ENCODE results near the gene SPATA16.
"Not testable (repeated sequence)": the region's sequence is repeated elsewhere in the genome, so short reads cannot be mapped to it uniquely, and the experiment has no call there.

Gene SPATA16

GRCh38 chr3:172903642-172904320, 237.3 kb downstream of the SPATA16 start:
- no peak overlapping the region for H3K4me3 ChIP-seq (ENCODE audit: low read depth, low read length)

- H3K4me3 ChIP-seq (ENCODE audit: low read depth, low read length): no peak overlapping the region
Measured at GRCh38 chr3:172892158-172892557, 248.9 kb downstream of the SPATA16 start.

- no peak overlapping the region for H3K4me3 ChIP-seq (ENCODE audit: low read depth, low read length)
Measured at GRCh38 chr3:172885704-172886103, 255.3 kb downstream of the SPATA16 start.

GRCh38 chr3:172882563-172882962, 258.5 kb downstream of the SPATA16 start:
- H3K4me3 ChIP-seq (ENCODE audit: low read depth, low read length): no peak overlapping the region

- not testable (repeated sequence) for H3K4me3 ChIP-seq (ENCODE audit: low read depth, low read length)
Measured at GRCh38 chr3:172879381-172879780, 261.7 kb downstream of the SPATA16 start.

GRCh38 chr3:172877011-172877410, 264.0 kb downstream of the SPATA16 start:
- no peak overlapping the region for H3K4me3 ChIP-seq (ENCODE audit: low read depth, low read length)

GRCh38 chr3:172876297-172876696, 264.7 kb downstream of the SPATA16 start:
- H3K4me3 ChIP-seq (ENCODE audit: low read depth, low read length): no peak overlapping the region

GRCh38 chr3:172875039-172875438, 266.0 kb downstream of the SPATA16 start:
- no peak overlapping the region for H3K4me3 ChIP-seq (ENCODE audit: low read depth, low read length)

GRCh38 chr3:172869784-172870518, 271.1 kb downstream of the SPATA16 start:
- H3K4me3 ChIP-seq (ENCODE audit: low read depth, low read length): no peak overlapping the region

GRCh38 chr3:172869368-172869771, 271.7 kb downstream of the SPATA16 start:
- no peak overlapping the region for H3K4me3 ChIP-seq (ENCODE audit: low read depth, low read length)

GRCh38 chr3:172868582-172869200, 272.3 kb downstream of the SPATA16 start:
- H3K4me3 ChIP-seq (ENCODE audit: low read depth, low read length): no peak overlapping the region

GRCh38 chr3:172866726-172867350, 274.2 kb downstream of the SPATA16 start:
- not testable (repeated sequence) for H3K4me3 ChIP-seq (ENCODE audit: low read depth, low read length)

GRCh38 chr3:172859041-172859440, 282.0 kb downstream of the SPATA16 start:
- H3K4me3 ChIP-seq (ENCODE audit: low read depth, low read length): no peak overlapping the region

- no peak overlapping the region for H3K4me3 ChIP-seq (ENCODE audit: low read depth, low read length)
Measured at GRCh38 chr3:172856795-172857742, 284.0 kb downstream of the SPATA16 start.

GRCh38 chr3:172855037-172855436, 286.0 kb downstream of the SPATA16 start:
- H3K4me3 ChIP-seq (ENCODE audit: low read depth, low read length): no peak overlapping the region

- no peak overlapping the region for H3K4me3 ChIP-seq (ENCODE audit: low read depth, low read length)
Measured at GRCh38 chr3:172853921-172854666, 286.9 kb downstream of the SPATA16 start.

GRCh38 chr3:172853005-172853404, 288.0 kb downstream of the SPATA16 start:
- no peak overlapping the region for H3K4me3 ChIP-seq (ENCODE audit: low read depth, low read length)

- no peak overlapping the region for H3K4me3 ChIP-seq (ENCODE audit: low read depth, low read length)
Measured at GRCh38 chr3:172848910-172849309, 292.1 kb downstream of the SPATA16 start.

- no peak overlapping the region for H3K4me3 ChIP-seq (ENCODE audit: low read depth, low read length)
Measured at GRCh38 chr3:172847292-172847691, 293.7 kb downstream of the SPATA16 start.

- no peak overlapping the region for H3K4me3 ChIP-seq (ENCODE audit: low read depth, low read length)
Measured at GRCh38 chr3:172846706-172847105, 294.3 kb downstream of the SPATA16 start.

Data from iPS-11a (cell line).